ENCODE measurements around the gene EXOC3L4. TPM values are rescaled to one million over a fixed set of nuclear protein-coding genes. Genes with fewer than 3 reads are reported as not detected.

The EXOC3L4 gene
- polyA plus RNA-seq, 2 of the 4 experiments (the other 2 are of a cell fraction), result 1.5 to 4.3 TPM

- TF ChIP-seq POLR2A (IDR thresholded peaks at IDR 0.05; ENCODE audit: low read length), result no peak
- no peak for TF ChIP-seq HOXB13 (CRISPR knock-in tag; IDR thresholded peaks at IDR 0.05; ENCODE audit: low read depth)
- TF ChIP-seq ZC3H11A (IDR thresholded peaks at IDR 0.05), result no peak
- no peak for TF ChIP-seq CBX8 (IDR thresholded peaks at IDR 0.05)
- no peak for TF ChIP-seq RAD21 (conservative IDR thresholded peaks at IDR 0.05 in 1 of 2, IDR thresholded peaks at IDR 0.05 in 1 of 2)
- Histone ChIP-seq H3K4me3 (no peak overlapping the region), H3K4me1 (peaks cover 68% of the 10 kb centered on the region), H3K4me2 (0 out of 3 replicates have a peak overlapping the region, but pooled peaks have one; percentile 87), H3K27ac (peak overlapping the region in 1 of 2 experiments; percentile 94; a peak in 4 of 6 replicates), H3K9me3 (no peaks in the 10 kb centered on the region)
- FAIRE-seq (no peak), DNase-seq (ENCODE audit: low read depth in 1 of 2, low spot score in 1 of 2) (no peak), ATAC-seq (no peak)
- 89% methylated on average over 11 of the region's 11 CpGs for WGBS (ENCODE audit: missing lambda C conversion rate)
- CTCF ChIA-PET, result interaction anchor here (0.6 to 14.0 kb wide), 9 partner anchors 10 to 290 kb away, joined by 4 to 544 read pairs (median 22); partner anchors contain the start of gene TNFAIP2
- POLR2A ChIA-PET, result no interaction called here
These were observed 6.9 kb downstream of the EXOC3L4 start for GRCh38 chr14:103101257-103101962.

DNA sequence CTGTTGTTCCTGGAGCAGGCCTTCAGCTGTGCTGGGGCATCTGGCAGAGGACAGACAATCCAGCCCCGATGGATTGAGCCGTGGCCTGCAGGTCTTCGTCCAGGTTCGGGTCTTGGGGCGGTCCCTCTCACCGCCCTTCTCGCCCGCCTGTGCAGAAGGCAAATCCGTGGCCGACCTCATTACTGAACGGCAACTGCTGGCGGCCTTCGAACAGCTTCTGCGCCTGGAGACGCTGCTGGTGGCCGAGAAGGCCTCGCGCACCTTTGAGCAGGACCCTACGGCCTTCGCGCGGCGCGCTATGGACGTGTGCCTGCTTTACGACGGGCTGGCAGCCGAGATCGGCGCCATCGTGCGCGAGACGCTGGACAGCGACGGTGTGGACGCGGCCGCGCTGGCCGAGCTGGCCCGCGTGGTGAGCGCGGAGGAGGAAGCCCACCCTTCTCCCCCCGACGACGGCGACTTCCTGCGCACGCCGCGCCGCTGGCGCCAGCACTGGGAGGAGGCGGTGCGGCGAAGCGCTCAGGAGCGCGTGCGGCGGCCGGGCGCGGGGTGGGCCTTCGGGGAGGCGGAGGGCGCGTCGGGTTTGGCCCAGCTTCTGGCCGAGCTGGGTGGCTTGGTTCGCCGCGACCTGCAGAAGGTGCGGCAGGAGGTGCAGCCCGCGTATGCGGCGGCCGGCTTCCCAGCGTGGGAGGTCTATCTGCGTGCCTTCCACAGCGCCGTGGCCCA lies 7.6 kb downstream of the EXOC3L4 start:
- Histone ChIP-seq H3K4me2 (no peak overlapping the region), H3K27ac (peak overlapping the region in 1 of 2 experiments; percentile 94; a peak in 4 of 6 replicates), H3K9me3 (no peaks in the 10 kb centered on the region), H3K4me1 (peaks cover 71% of the 10 kb centered on the region), H3K4me3 (no peak overlapping the region)
- ATAC-seq (no peak), FAIRE-seq (no peak), DNase-seq (ENCODE audit: low read depth in 1 of 2, low spot score in 1 of 2) (no peak)
- TF ChIP-seq KDM1A (IDR thresholded peaks at IDR 0.05; ENCODE audit: low read depth) (no peak), ZC3H11A (IDR thresholded peaks at IDR 0.05) (no peak), CHD4 (IDR thresholded peaks at IDR 0.05; ENCODE audit: borderline replicate concordance) (no peak), POLR2AphosphoS2 (conservative IDR thresholded peaks at IDR 0.05; ENCODE audit: low read length) (no peak), SMC3 (IDR thresholded peaks at IDR 0.05) (no peak), BHLHE40 (IDR thresholded peaks at IDR 0.05; ENCODE audit: low read depth, low read length) (no peak), CBX2 (IDR thresholded peaks at IDR 0.05; ENCODE audit: borderline replicate concordance, low read depth) (no peak), TFCP2L1 (CRISPR knock-in tag; IDR thresholded peaks at IDR 0.05) (no peak), NFE2L2 (conservative IDR thresholded peaks at IDR 0.05; ENCODE audit: low read length) (no peak), CEBPB (IDR thresholded peaks at IDR 0.05) (no peak), HOXB13 (CRISPR knock-in tag; IDR thresholded peaks at IDR 0.05; ENCODE audit: low read depth) (no peak), JUN (IDR thresholded peaks at IDR 0.05) (no peak), RAD21 (conservative IDR thresholded peaks at IDR 0.05 in 1 of 2, IDR thresholded peaks at IDR 0.05 in 1 of 2) (no peak), KDM5A (IDR thresholded peaks at IDR 0.05) (no peak), CHD2 (IDR thresholded peaks at IDR 0.05; ENCODE audit: low read length, partially characterized antibody) (no peak), ZFP36 (IDR thresholded peaks at IDR 0.05; ENCODE audit: borderline replicate concordance, partially characterized antibody) (no peak), RCOR1 (IDR thresholded peaks at IDR 0.05; ENCODE audit: low read depth, low read length) (no peak), MYC (IDR thresholded peaks at IDR 0.05; ENCODE audit: borderline replicate concordance, low read length) (no peak)
- TF ChIP-seq, protein P1, sequence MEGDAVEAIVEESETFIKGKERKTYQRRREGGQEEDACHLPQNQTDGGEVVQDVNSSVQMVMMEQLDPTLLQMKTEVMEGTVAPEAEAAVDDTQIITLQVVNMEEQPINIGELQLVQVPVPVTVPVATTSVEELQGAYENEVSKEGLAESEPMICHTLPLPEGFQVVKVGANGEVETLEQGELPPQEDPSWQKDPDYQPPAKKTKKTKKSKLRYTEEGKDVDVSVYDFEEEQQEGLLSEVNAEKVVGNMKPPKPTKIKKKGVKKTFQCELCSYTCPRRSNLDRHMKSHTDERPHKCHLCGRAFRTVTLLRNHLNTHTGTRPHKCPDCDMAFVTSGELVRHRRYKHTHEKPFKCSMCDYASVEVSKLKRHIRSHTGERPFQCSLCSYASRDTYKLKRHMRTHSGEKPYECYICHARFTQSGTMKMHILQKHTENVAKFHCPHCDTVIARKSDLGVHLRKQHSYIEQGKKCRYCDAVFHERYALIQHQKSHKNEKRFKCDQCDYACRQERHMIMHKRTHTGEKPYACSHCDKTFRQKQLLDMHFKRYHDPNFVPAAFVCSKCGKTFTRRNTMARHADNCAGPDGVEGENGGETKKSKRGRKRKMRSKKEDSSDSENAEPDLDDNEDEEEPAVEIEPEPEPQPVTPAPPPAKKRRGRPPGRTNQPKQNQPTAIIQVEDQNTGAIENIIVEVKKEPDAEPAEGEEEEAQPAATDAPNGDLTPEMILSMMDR (IDR thresholded peaks at IDR 0.05), result no peak
- TF ChIP-seq, protein P2, sequence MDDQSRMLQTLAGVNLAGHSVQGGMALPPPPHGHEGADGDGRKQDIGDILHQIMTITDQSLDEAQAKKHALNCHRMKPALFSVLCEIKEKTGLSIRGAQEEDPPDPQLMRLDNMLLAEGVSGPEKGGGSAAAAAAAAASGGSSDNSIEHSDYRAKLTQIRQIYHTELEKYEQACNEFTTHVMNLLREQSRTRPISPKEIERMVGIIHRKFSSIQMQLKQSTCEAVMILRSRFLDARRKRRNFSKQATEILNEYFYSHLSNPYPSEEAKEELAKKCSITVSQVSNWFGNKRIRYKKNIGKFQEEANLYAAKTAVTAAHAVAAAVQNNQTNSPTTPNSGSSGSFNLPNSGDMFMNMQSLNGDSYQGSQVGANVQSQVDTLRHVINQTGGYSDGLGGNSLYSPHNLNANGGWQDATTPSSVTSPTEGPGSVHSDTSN (IDR thresholded peaks at IDR 0.05), result no peak
- POLR2A ChIA-PET, result no interaction called here
- CTCF ChIA-PET, result interaction anchor here (0.6 to 14.0 kb wide), 10 partner anchors 11 to 289 kb away, joined by 4 to 544 read pairs (median 71); partner anchors contain the start of gene TNFAIP2
- WGBS (ENCODE audit: missing lambda C conversion rate), result 96% methylated on average over 78 of the region's 85 CpGs
